Loucy (cell line): ENCODE data around the gene CDH8.

ENCODE experiments used
- H2AFZ ChIP-seq: fragments of 200-600 bp; sonication (generic); 2 replicates; pipeline ENCODE4 v1.6.0; 2016; ENCODE audit warnings: antibody characterized with exemption, mild to moderate bottlenecking, low read length, moderate library complexity
- H3F3A ChIP-seq: fragments of 200-600 bp; 2 replicates; pipeline ENCODE4 v1.6.0; 2016; ENCODE audit warnings: antibody characterized with exemption, low read depth, mild to moderate bottlenecking
- H3K27me3 ChIP-seq: fragments of 200-600 bp; sonication (generic); 2 replicates; pipeline ENCODE4 v1.6.1; 2014; ENCODE audit warnings: low read length, mild to moderate bottlenecking; ENCODE audit not compliant: insufficient read depth, poor library complexity, severe bottlenecking
- H3K36me3 ChIP-seq: fragments of 200-600 bp; sonication (generic); 2 replicates; pipeline ENCODE4 v1.6.1; 2016; ENCODE audit warnings: low read length; ENCODE audit not compliant: insufficient read depth
- H3K4me1 ChIP-seq: fragments of 200-600 bp; sonication (generic); 2 replicates; pipeline ENCODE4 v1.5.1; 2014; ENCODE audit warnings: low read length, mild to moderate bottlenecking; ENCODE audit not compliant: insufficient read depth, poor library complexity, severe bottlenecking
- H3K4me2 ChIP-seq: fragments of 200-600 bp; sonication (generic); 2 replicates; pipeline ENCODE4 v1.6.0; 2014; ENCODE audit warnings: antibody characterized with exemption, low read length, low read depth, mild to moderate bottlenecking; ENCODE audit not compliant: poor library complexity, severe bottlenecking
- H3K4me3 ChIP-seq: fragments of 200-600 bp; sonication (generic); 2 replicates; pipeline ENCODE4 v1.5.1; 2014; ENCODE audit warnings: low read length, mild to moderate bottlenecking, mixed read lengths; ENCODE audit not compliant: poor library complexity, severe bottlenecking
- H3K79me2 ChIP-seq: fragments of 200-600 bp; sonication (generic); 2 replicates; pipeline ENCODE4 v1.6.1; 2014; ENCODE audit warnings: low read length; ENCODE audit not compliant: insufficient read depth
- H3K9ac ChIP-seq: fragments of 200-600 bp; sonication (generic); 2 replicates; pipeline ENCODE4 v1.6.0; 2014; ENCODE audit warnings: mild to moderate bottlenecking, low read depth, low read length, moderate library complexity; ENCODE audit not compliant: poor library complexity, severe bottlenecking
- H3K9me2 ChIP-seq: fragments of 200-600 bp; sonication (generic); replicated peaks from 2 replicates; pipeline ENCODE4 v1.6.1; 2016; ENCODE audit warnings: low read depth, low read length, mixed read lengths
- H3K9me3 ChIP-seq: fragments of 200-600 bp; sonication (generic); 2 replicates; pipeline ENCODE4 v1.6.1; 2014; ENCODE audit warnings: mild to moderate bottlenecking, antibody characterized with exemption, low read length, low read depth; ENCODE audit not compliant: insufficient read depth
- H4K20me1 ChIP-seq: fragments of 200-600 bp; sonication (generic); 2 replicates; pipeline ENCODE4 v1.6.0; 2014; ENCODE audit warnings: antibody characterized with exemption, low read length, mild to moderate bottlenecking; ENCODE audit not compliant: insufficient read depth, poor library complexity, severe bottlenecking
- CTCF ChIP-seq: fragments of 200-600 bp; sonication (generic); conservative IDR thresholded peaks from 2 replicates; pipeline ENCODE4 v1.5.1; 2014; ENCODE audit warnings: mild to moderate bottlenecking, antibody characterized with exemption, low read length
- EZH2phosphoT487 ChIP-seq: fragments of 200-600 bp; IDR thresholded peaks from 2 replicates; pipeline ENCODE4 v1.6.1; 2018; ENCODE audit warnings: antibody characterized with exemption, mild to moderate bottlenecking, moderate library complexity, borderline replicate concordance

The CDH8 gene

DNA sequence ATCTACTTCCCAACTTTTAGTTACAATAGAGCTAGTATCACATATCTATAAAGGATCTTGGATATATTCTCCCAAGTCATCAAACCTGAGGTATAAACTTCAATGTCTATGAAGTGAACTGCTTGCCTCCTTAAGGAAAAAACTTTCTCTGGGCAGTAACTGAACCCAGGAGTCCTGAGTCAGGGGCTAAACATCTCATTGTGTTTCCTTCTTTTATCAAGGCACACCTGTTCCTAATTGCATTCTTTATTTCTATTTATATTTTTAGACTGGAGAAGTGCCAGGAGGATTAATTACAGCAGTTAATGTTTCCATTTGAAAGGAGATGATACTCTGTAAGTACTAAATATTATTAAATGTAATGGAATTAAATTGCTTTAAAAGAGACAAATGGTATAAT, 98.6 kb downstream of the CDH8 start:
- H3K9ac ChIP-seq, result no peak overlapping the region
- no peaks in the 10 kb centered on the region for H3K9me3 ChIP-seq
- TF ChIP-seq EZH2phosphoT487, result no peak
- no peak for TF ChIP-seq CTCF
- H3F3A ChIP-seq, result no peaks in the 10 kb centered on the region
- no peak overlapping the region for H3K4me3 ChIP-seq
- H3K9me2 ChIP-seq, result no peaks in the 10 kb centered on the region
- no peaks in the 10 kb centered on the region for H3K79me2 ChIP-seq
- H3K27me3 ChIP-seq, result no peaks in the 10 kb centered on the region
- no peaks in the 10 kb centered on the region for H3K4me1 ChIP-seq
- H4K20me1 ChIP-seq, result no peaks in the 10 kb centered on the region
- no peak overlapping the region for H3K4me2 ChIP-seq
- H3K36me3 ChIP-seq, result no peaks in the 10 kb centered on the region
- no peak overlapping the region for H2AFZ ChIP-seq

DNA sequence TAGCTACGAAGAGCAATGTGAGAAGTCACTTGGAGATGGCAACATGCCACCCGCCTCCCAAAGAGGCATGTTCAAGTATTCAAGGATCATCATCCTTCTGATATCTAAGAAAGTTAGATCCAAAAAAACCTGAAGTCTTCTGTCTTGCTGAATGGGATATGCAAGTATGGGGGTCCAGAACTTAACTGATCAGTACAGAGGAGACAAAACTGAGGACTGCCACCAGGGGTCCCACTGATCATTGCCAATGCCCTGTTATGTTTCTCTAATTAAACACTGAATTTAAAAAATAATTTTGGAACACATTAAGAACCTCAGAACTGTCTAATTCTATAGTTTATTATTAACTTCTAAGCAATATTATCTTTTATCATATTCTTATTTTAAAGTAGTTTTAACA, 99.7 kb downstream of the CDH8 start:
- Histone ChIP-seq H3K4me1 (no peaks in the 10 kb centered on the region), H2AFZ (no peak overlapping the region), H3K4me2 (no peak overlapping the region), H3K36me3 (no peaks in the 10 kb centered on the region), H3F3A (no peaks in the 10 kb centered on the region), H4K20me1 (no peaks in the 10 kb centered on the region), H3K9me2 (no peaks in the 10 kb centered on the region), H3K9ac (no peak overlapping the region), H3K27me3 (no peaks in the 10 kb centered on the region), H3K4me3 (no peak overlapping the region), H3K79me2 (no peaks in the 10 kb centered on the region), H3K9me3 (no peaks in the 10 kb centered on the region)
- peak; percentile 32; the same call in 1 of the 2 replicates for TF ChIP-seq CTCF
- TF ChIP-seq EZH2phosphoT487, result no peak

DNA sequence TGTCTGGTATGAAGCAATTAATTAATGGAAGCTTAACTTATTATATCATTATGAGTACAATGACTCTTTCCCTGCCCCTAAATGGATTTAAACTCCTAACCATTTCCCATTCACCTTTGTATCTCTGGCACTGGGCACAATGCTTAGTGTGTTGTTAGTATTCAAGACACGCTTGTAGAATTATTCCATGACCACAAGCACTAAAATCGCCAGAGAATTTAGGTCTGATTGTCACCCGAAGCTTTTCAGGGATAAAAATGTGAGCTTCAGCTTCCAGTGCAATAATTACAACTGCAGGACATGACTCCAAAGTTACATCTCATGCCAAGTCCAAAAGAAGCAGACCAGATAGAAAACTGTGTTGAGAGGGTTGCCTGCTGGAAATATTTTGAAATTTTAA, 101.6 kb downstream of the CDH8 start:
- no peak overlapping the region for H3K4me2 ChIP-seq
- no peaks in the 10 kb centered on the region for H3K9me3 ChIP-seq
- H3K4me3 ChIP-seq, result no peak overlapping the region
- H4K20me1 ChIP-seq, result no peaks in the 10 kb centered on the region
- no peaks in the 10 kb centered on the region for H3K9me2 ChIP-seq
- no peaks in the 10 kb centered on the region for H3K4me1 ChIP-seq
- H3K36me3 ChIP-seq, result no peaks in the 10 kb centered on the region
- no peaks in the 10 kb centered on the region for H3K79me2 ChIP-seq
- no peak overlapping the region for H3K9ac ChIP-seq
- H2AFZ ChIP-seq, result no peak overlapping the region
- H3F3A ChIP-seq, result no peaks in the 10 kb centered on the region
- TF ChIP-seq EZH2phosphoT487 (no peak), CTCF (no peak)
- no peaks in the 10 kb centered on the region for H3K27me3 ChIP-seq
